HG03175 (cell line): ENCODE data around the gene NOXO1.
"Not testable (repeated sequence)": the region's sequence is repeated elsewhere in the genome, so short reads cannot be mapped to it uniquely, and the experiment has no call there.

Experiments used
- ATAC-seq: cut with Tn5 transposase; IDR thresholded peaks from one replicate; pipeline ENCODE4 v1.9.1; 2021; ENCODE audit warnings: mild to moderate bottlenecking, moderate library complexity; ENCODE audit not compliant: unreplicated experiment

NOXO1 gene

GRCh38 chr16:1963806-1964505 lies 17.3 kb downstream of the NOXO1 start:
- ATAC-seq = peak; percentile 5

GRCh38 chr16:1962161-1963153 lies 18.8 kb downstream of the NOXO1 start:
- not testable (repeated sequence) for ATAC-seq

GRCh38 chr16:1961651-1962067 lies 19.6 kb downstream of the NOXO1 start:
- no peak for ATAC-seq

GRCh38 chr16:1960665-1961630 lies 20.3 kb downstream of the NOXO1 start:
- no peak for ATAC-seq

GRCh38 chr16:1959269-1960039 lies 21.8 kb downstream of the NOXO1 start, which contains the start of gene NDUFB10:
Gene NDUFB10 (plus strand): TSS chr16:1959538. CDS start chr16:1959625, 87 bp downstream.
- peak; percentile 75 for ATAC-seq

GRCh38 chr16:1958715-1959268 lies 22.5 kb downstream of the NOXO1 start:
- ATAC-seq = peak; percentile 11

GRCh38 chr16:1958143-1958491 lies 23.2 kb downstream of the NOXO1 start:
- ATAC-seq = not testable (repeated sequence)

GRCh38 chr16:1957434-1958142 lies 23.7 kb downstream of the NOXO1 start:
- ATAC-seq = not testable (repeated sequence)

GRCh38 chr16:1953734-1954133 lies 27.5 kb downstream of the NOXO1 start:
- ATAC-seq = no peak

GRCh38 chr16:1950559-1950958 lies 30.7 kb downstream of the NOXO1 start:
- no peak for ATAC-seq

GRCh38 chr16:1950047-1950446 lies 31.2 kb downstream of the NOXO1 start:
- ATAC-seq = no peak

- ATAC-seq = no peak
Observed at GRCh38 chr16:1949507-1949906, 31.8 kb downstream of the NOXO1 start.

GRCh38 chr16:1947369-1947670 lies 33.9 kb downstream of the NOXO1 start:
- ATAC-seq = no peak

GRCh38 chr16:1946495-1947368 lies 34.5 kb downstream of the NOXO1 start:
- ATAC-seq = no peak

GRCh38 chr16:1945559-1946391 lies 35.5 kb downstream of the NOXO1 start:
- ATAC-seq = no peak

- no peak for ATAC-seq
Observed at GRCh38 chr16:1944612-1945199, 36.6 kb downstream of the NOXO1 start.
